GM18951 (cell line): Measurements from ENCODE around the gene PRORP.
"Not testable (repeated sequence)": the region's sequence is repeated elsewhere in the genome, so short reads cannot be mapped to it uniquely, and the experiment has no call there.

Experiments used
- POLR2A ChIP-seq: IDR thresholded peaks from 4 replicates; pipeline ENCODE4 v1.6.1; 2011; ENCODE audit warnings: mild to moderate bottlenecking; ENCODE audit not compliant: insufficient read length, insufficient read depth; ENCODE audit errors: extremely low read depth
- in situ Hi-C: fragments of 300-500 bp; cut with MboI; formaldehyde crosslinking; loops from one replicate; pipeline ENCODE4 v1.12.0; 2022; ENCODE audit warnings: low sequenced_read_pairs, mixed read lengths, inconsistent platforms; ENCODE audit not compliant: unreplicated experiment

Gene PRORP

DNA sequence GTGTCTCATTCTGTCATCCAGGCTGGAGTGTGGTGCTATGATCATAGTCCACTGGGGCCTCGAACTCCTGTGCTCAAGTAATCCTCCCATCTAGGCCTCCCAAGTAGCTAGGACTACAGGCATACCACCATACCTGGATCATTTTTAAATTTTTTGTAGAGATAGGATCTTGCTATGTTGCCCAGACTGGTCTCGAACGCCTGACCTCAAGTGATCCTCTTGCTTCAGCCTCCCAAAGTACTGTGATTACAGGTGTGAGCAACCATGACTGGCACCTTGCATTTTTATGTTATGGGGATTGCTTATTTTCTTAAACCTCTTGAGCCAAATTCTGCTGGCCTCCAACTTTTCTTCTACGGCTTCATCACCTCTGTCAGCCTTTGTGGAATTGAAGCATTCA lies 26.9 kb downstream of the PRORP start:
- in situ Hi-C loops, result no loop called here

GRCh38 chr14:35152531-35152930 lies 30.2 kb downstream of the PRORP start:
- in situ Hi-C loops, result not testable (repeated sequence)

More for the DNA sequence above, 26.9 kb downstream of the PRORP start:
- no peak for TF ChIP-seq POLR2A

DNA sequence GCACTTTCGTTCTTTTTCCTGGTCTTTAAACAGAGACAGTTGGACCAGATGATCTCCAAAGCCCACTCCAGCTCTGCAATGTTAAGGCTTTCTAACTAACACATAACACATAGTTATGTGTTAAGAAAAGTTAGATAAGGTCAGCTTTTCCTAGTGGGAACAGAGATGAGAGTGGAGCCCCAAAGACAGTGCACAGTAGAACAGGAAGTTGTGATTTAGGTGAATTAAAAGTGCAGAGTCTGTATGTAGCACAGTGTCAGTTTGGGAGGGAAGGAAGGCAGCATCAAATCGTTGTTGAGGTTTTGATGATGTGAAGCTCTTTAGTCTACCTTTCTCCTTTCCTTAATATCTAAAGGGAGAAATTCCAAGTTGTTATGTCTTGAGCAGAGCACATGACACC lies 31.7 kb downstream of the PRORP start:
- in situ Hi-C loops, result no loop called here
- TF ChIP-seq POLR2A, result no peak

DNA sequence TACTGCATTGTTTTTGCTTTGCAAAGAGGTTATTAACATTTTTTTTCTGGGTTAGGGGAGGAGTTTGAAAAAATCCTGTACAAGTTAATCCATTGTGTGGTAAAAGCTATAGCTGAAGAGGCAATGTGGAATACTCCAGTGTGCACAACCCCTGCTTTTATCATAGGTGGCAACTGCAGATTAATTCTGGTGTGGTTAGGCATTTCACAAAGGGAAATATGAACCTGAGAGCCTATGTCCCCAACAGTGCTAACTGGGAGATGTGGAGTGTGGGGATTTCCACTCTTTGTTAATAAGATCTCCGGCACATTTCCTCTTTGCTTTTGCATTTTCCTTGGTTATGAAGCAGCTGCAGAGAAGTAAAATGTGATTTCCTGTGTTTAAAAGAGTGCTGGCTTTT lies 33.6 kb downstream of the PRORP start:
- no peak for TF ChIP-seq POLR2A
- in situ Hi-C loops, result no loop called here

DNA sequence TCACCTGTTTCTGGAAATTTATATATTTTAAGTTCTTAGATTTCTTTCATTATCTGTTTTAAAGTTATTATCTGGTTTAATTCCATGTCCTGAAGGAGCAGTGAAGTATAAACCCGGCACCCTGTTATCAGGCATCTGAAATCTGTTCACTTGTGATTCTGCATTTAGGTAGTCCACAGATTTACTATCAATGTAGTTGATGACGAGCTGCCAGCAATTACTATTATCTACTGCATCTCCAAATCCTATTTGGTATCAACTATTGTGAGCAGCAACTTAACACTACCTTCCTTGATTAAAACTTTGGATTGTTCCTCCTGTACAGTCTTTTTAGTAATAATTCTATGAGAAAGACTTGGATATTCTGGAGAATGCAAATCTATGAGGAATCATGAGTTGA lies 36.1 kb downstream of the PRORP start:
- in situ Hi-C loops, result no loop called here
- no peak for TF ChIP-seq POLR2A

DNA sequence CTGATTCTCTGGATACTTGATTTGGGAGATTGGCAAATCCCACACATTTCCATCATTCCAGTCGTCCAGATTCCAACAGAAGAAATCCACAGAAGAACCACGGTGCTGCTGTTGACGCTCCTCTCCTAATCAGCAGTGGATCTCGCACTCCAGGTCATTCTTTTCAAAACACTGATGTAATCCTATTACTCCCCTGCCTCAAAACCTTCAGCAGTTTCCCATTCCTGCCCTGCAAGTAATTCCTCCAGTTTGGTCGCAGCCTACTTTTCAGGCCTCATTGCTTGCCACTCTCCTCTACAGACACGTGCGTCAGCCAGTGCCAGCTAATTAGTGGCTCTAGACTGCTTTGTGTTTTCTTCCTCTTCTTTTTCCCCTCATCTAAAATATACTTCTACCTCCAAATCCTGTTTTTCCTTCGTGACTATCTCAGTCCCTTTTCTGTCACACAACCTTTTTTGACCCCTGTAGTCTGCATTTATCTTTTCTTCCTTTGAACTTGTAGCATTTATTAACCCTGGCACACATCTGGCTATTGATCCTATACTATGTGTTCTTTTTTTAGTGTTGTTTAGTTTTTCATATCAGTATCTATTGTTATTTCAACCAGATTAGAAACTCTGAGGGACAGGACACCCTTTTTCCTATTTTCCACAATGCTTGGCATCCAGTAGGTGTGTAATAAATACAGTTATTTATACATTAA lies 36.8 kb downstream of the PRORP start:
- in situ Hi-C loops, result no loop called here
- no peak for TF ChIP-seq POLR2A

- in situ Hi-C loops, result no loop called here
- no peak for TF ChIP-seq POLR2A
These were observed 37.5 kb downstream of the PRORP start for GRCh38 chr14:35159742-35160409.

DNA sequence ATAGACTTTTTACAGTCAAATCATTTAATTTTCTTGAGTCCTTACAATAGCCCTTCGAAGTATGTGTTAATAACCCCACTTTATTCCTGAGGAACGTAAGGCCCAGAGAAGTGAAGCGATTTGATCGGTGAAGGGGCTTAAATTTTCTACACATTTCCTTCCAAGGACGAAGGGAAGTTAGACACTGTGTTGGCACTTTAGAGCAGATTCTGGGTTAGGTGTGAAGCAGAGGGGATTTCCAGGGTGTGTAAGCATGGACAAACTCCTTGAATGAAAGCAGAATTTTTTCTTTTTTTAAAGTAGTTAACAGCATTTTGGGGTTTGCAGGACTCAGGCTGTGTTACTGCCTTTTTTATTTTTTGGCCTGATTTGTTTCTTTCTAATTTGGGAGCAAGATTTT lies 38.9 kb downstream of the PRORP start:
- in situ Hi-C loops, result no loop called here
- no peak for TF ChIP-seq POLR2A

DNA sequence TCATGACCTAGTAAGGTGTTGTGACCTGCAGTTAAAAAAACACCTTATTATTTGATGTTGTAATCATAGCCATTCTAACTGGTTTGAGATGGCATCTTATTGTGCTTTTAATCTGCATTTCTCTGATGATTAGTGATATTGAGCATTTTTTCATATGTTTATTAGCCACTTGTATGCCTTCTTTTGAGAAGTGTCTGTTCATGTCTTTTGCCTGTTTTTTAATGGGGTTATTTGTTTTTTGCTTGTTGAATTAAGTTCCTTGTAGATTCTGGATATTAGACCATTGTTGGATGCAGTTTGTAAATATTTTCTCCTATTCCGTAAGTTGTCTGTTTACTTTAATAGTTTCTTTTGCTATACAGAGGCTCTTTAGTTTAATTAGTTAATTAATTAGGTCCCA lies 41.0 kb downstream of the PRORP start:
- TF ChIP-seq POLR2A, result no peak
- in situ Hi-C loops, result no loop called here

DNA sequence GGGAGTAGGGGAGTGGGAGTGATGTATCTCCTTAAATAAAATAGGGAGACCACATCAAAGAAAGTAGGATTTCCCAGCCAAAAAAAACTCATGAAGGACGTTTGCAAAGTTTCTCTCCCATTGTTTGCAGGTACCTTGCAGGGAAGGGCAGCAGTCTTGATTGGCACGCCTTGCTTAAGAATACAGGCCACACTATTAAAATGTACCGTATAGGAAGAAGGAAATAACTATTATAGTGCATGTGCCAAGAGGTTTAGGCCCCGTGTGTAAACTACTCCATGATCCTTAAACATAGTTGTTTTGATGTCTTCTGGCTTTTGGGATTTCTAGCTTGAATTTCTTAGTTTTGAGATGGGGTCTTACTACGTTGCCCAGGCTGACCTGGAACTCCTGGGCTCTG lies 42.5 kb downstream of the PRORP start:
- no peak for TF ChIP-seq POLR2A
- in situ Hi-C loops, result no loop called here

DNA sequence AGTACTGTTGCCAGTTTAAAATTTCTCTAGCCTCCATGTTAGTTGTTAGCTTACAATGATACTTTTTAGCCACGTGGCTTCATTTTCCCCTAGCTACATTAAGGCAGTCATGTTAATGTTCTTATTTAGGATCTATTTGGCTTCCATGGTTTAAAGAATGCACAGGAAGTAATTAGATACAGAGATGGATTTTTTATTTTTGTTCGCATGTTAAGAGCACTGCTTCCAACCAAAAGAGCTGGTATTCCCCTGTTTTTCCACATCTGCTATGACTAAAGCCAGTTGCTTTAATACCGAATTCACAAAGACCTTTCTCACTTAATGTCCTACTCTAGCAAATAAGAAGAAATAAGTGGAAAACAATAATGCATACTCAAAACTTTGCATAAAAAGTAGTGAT lies 45.1 kb downstream of the PRORP start:
- no peak for TF ChIP-seq POLR2A
- in situ Hi-C loops, result no loop called here
